Measurements from ENCODE around the gene OGFR. TPM values are rescaled to one million over a fixed set of nuclear protein-coding genes. Genes with fewer than 3 reads are reported as not detected.

The OGFR gene
- total RNA-seq, 1 experiment from 2014 or later = 84.7 TPM

GRCh38 chr20:62762801-62763368 is 41.8 kb upstream of the OGFR start:
- H3K9me3 Mint-ChIP-seq (ENCODE audit: unreplicated experiment) = peaks cover 2% of the 10 kb centered on the region
- intact Hi-C loops (cut with micrococcal nuclease; ENCODE audit: unreplicated experiment) = no loop called here
- H3K4me1 ChIP-seq = no peaks in the 10 kb centered on the region
- no peak overlapping the region for H3K4me3 Mint-ChIP-seq (ENCODE audit: unreplicated experiment)
- CTCF ChIA-PET = interaction anchor here (1.4 kb wide), 1 partner anchor 10 kb away, joined by 4 read pairs; no protein-coding TSS in a partner anchor
- peaks cover 13% of the 10 kb centered on the region for H3K27me3 Mint-ChIP-seq (ENCODE audit: insufficient read depth, unreplicated experiment)
- no peak overlapping the region for H3K4me3 ChIP-seq (ENCODE audit: low read depth, low read length)
- no peaks in the 10 kb centered on the region for H3K9me3 ChIP-seq
- H3K36me3 Mint-ChIP-seq (ENCODE audit: insufficient read depth, unreplicated experiment) = no peaks in the 10 kb centered on the region
- no peaks in the 10 kb centered on the region; the same call in none of the 2 replicates for H3K27me3 ChIP-seq (replicated peaks; ENCODE audit: control insufficient read depth, insufficient read depth, low read length)
- H3K4me1 Mint-ChIP-seq (ENCODE audit: low read depth, unreplicated experiment) = no peaks in the 10 kb centered on the region
- POLR2A ChIA-PET = no interaction called here
- no peak overlapping the region for H3K27ac Mint-ChIP-seq (ENCODE audit: unreplicated experiment)
- H3K36me3 ChIP-seq (ENCODE audit: control insufficient read depth, insufficient read depth, low read length) = no peaks in the 10 kb centered on the region
- no peak for DNase-seq
- TF ChIP-seq CTCF (IDR thresholded peaks at IDR 0.05; ENCODE audit: insufficient read depth in 1 of 2, low read depth in 1 of 2, low read length in 1 of 2, severe bottlenecking in 1 of 2, unreplicated experiment in 1 of 2) = no peak
- BruUV-seq (replicated peaks) = no TSS peak

- TF ChIP-seq CTCF (IDR thresholded peaks at IDR 0.05; ENCODE audit: insufficient read depth in 1 of 2, low read depth in 1 of 2, low read length in 1 of 2, severe bottlenecking in 1 of 2, unreplicated experiment in 1 of 2) = no peak
- Mint-ChIP-seq H3K27me3 (ENCODE audit: insufficient read depth, unreplicated experiment) (peaks cover 13% of the 10 kb centered on the region), H3K27ac (ENCODE audit: unreplicated experiment) (no peak overlapping the region), H3K4me1 (ENCODE audit: low read depth, unreplicated experiment) (no peaks in the 10 kb centered on the region), H3K4me3 (ENCODE audit: unreplicated experiment) (no peak overlapping the region), H3K9me3 (ENCODE audit: unreplicated experiment) (no peaks in the 10 kb centered on the region), H3K36me3 (ENCODE audit: insufficient read depth, unreplicated experiment) (no peaks in the 10 kb centered on the region)
- CTCF ChIA-PET = interaction anchor here (1.4 kb wide), 1 partner anchor 9 kb away, joined by 4 read pairs; no protein-coding TSS in a partner anchor
- POLR2A ChIA-PET = no interaction called here
- Histone ChIP-seq H3K4me1 (peaks cover 4% of the 10 kb centered on the region), H3K4me3 (ENCODE audit: low read depth, low read length) (no peak overlapping the region), H3K27me3 (replicated peaks; ENCODE audit: control insufficient read depth, insufficient read depth, low read length) (no peaks in the 10 kb centered on the region; the same call in none of the 2 replicates), H3K36me3 (ENCODE audit: control insufficient read depth, insufficient read depth, low read length) (no peaks in the 10 kb centered on the region), H3K9me3 (no peaks in the 10 kb centered on the region)
- intact Hi-C loops (cut with micrococcal nuclease; ENCODE audit: unreplicated experiment) = no loop called here
- DNase-seq = no peak
- BruUV-seq (replicated peaks) = no TSS peak
Measured at GRCh38 chr20:62763404-62763803, 41.2 kb upstream of the OGFR start.

DNA sequence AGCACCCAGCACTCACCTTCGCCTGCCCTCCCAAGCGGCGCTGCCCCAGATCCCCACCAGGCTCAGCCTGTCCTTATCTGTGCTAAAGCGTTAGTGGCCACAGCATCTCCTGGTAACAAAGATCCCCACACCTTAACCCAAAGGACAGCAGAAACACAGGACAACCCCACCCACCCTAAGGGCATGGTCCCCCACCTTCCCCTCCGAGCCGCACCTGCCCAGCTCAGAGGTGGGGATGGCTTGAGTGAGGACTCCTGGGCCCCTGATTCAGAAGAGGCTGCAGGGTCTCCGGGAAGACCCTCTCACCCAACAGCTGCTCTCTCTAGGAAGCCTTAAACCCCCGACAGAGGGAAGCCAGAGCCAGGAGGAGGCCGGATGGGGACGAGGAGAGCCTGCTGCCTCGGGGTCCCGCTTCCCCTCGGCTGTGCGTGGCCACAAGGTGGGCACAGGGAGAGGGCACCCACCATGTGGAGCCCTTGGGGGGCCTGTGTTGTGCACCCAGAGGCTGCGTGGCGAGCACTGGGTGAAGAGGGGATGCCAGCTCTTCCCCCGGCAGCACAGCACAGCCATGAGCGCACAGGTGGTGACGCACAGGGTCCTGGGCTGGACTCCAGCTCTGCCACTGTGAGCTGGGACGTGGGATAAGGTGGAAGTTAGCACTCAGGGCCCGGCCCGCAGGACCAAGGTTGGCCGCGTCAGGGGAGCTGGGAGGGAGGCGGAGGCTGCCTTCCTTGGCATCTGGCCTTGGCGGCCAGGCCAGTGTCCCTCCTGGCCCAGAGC is 40.3 kb upstream of the OGFR start:
- ChIA-PET POLR2A (no interaction called here), CTCF (interaction anchor here (0.6 to 1.4 kb wide), 3 partner anchors 8 to 129 kb away, joined by 3 to 7 read pairs (median 4); partner anchors contain the start of gene MRGBP)
- H3K36me3 ChIP-seq (ENCODE audit: control insufficient read depth, insufficient read depth, low read length) = no peaks in the 10 kb centered on the region
- BruUV-seq (replicated peaks) = no TSS peak
- H3K4me1 ChIP-seq = peaks cover 13% of the 10 kb centered on the region
- no peak overlapping the region for H3K4me3 ChIP-seq (ENCODE audit: low read depth, low read length)
- no peak for TF ChIP-seq CTCF (IDR thresholded peaks at IDR 0.05; ENCODE audit: insufficient read depth in 1 of 2, low read depth in 1 of 2, low read length in 1 of 2, severe bottlenecking in 1 of 2, unreplicated experiment in 1 of 2)
- Mint-ChIP-seq H3K4me1 (ENCODE audit: low read depth, unreplicated experiment) (no peaks in the 10 kb centered on the region), H3K9me3 (ENCODE audit: unreplicated experiment) (no peaks in the 10 kb centered on the region), H3K27ac (ENCODE audit: unreplicated experiment) (no peak overlapping the region), H3K27me3 (ENCODE audit: insufficient read depth, unreplicated experiment) (peaks cover 13% of the 10 kb centered on the region), H3K36me3 (ENCODE audit: insufficient read depth, unreplicated experiment) (no peaks in the 10 kb centered on the region), H3K4me3 (ENCODE audit: unreplicated experiment) (no peak overlapping the region)
- no peaks in the 10 kb centered on the region for H3K9me3 ChIP-seq
- H3K27me3 ChIP-seq (replicated peaks; ENCODE audit: control insufficient read depth, insufficient read depth, low read length) = no peaks in the 10 kb centered on the region; the same call in none of the 2 replicates
- no peak for DNase-seq
- intact Hi-C loops (cut with micrococcal nuclease; ENCODE audit: unreplicated experiment) = no loop called here

Measured in Caco-2 (cell line).